ENCODE data around the gene ACADSB. TPM values are rescaled to one million over a fixed set of nuclear protein-coding genes. Genes with fewer than 3 reads are reported as not detected.

Gene ACADSB
- total RNA-seq, 2 donors from 2014 or later = 17.6 to 69.3 TPM

DNA sequence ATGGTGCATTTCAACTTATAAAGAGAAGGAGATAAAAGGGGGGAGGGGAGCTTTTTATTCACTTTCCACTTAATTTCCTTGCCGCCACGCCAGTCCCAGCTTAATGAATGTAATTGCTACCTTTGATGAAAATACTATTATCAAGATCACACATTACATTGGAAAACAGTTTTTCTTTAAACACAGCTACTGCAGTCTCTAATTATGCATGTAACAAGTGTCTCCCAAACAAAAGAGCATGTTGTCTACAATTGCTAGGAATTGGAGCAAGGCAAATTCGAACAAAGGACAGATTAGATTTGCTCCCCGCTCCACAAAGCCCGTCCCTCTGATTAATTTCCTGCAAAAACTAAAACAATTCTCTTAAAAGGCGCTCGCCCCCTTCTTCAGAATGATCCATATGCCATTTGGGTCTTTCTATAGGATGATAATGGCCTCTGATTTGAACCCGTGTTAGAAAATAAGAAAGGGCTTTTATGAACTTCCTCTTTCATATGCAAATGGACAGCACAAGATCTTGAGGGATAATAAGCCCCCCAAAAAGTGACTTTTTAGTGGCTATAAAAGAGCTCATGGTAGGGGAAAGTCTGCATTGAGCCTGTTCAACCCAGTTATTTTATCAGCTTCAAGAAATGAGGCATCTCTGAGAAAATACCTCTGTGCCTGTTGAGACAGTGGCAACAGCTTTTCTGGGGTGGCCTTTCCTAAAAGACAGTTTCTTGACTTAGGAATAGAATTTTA, 60.6 kb downstream of the ACADSB start:
- H3K9me3 ChIP-seq = no peaks in the 10 kb centered on the region
- no peaks in the 10 kb centered on the region for H3K4me1 ChIP-seq
- intact Hi-C loops (cut with DNase I) = no loop called here
- no peaks in the 10 kb centered on the region for H3K36me3 ChIP-seq
- TF ChIP-seq, protein P1, sequence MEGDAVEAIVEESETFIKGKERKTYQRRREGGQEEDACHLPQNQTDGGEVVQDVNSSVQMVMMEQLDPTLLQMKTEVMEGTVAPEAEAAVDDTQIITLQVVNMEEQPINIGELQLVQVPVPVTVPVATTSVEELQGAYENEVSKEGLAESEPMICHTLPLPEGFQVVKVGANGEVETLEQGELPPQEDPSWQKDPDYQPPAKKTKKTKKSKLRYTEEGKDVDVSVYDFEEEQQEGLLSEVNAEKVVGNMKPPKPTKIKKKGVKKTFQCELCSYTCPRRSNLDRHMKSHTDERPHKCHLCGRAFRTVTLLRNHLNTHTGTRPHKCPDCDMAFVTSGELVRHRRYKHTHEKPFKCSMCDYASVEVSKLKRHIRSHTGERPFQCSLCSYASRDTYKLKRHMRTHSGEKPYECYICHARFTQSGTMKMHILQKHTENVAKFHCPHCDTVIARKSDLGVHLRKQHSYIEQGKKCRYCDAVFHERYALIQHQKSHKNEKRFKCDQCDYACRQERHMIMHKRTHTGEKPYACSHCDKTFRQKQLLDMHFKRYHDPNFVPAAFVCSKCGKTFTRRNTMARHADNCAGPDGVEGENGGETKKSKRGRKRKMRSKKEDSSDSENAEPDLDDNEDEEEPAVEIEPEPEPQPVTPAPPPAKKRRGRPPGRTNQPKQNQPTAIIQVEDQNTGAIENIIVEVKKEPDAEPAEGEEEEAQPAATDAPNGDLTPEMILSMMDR (IDR thresholded peaks at IDR 0.05) = no peak
- no peak overlapping the region for H3K27ac ChIP-seq
- no peak overlapping the region for H3K4me3 ChIP-seq
- no peak for DNase-seq
- H3K27me3 ChIP-seq = no peaks in the 10 kb centered on the region
- no peak overlapping the region for H3K9ac ChIP-seq (ENCODE audit: low read depth in 2 of 2, low read length in 2 of 2)

DNA sequence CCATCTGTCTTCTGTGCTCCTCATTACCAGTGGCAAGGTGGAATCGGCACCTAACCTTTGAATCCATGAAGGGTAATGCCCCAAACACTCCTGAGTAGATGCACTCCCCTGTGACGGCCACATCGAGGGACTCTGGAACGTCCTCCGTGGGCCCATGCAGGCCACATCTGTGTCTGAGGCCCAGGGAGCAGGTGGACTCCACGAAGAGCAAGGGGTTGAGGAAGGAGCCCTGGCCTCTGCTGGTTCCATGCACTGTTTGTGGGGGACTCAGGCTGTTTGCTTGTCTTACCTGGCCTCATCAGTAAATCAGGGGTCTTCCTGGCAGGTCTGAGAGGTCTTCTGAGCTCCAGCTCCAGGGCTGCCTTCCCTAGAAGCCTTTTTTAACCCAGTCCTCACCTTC, 64.4 kb downstream of the ACADSB start:
- Histone ChIP-seq H3K4me3 (no peak overlapping the region), H3K27ac (no peak overlapping the region), H3K9me3 (no peaks in the 10 kb centered on the region), H3K36me3 (no peaks in the 10 kb centered on the region), H3K4me1 (no peaks in the 10 kb centered on the region), H3K9ac (ENCODE audit: low read depth in 2 of 2, low read length in 2 of 2) (no peak overlapping the region), H3K27me3 (no peaks in the 10 kb centered on the region)
- intact Hi-C loops (cut with DNase I) = no loop called here
- TF ChIP-seq, protein P1 (IDR thresholded peaks at IDR 0.05) = no peak
- no peak for DNase-seq

DNA sequence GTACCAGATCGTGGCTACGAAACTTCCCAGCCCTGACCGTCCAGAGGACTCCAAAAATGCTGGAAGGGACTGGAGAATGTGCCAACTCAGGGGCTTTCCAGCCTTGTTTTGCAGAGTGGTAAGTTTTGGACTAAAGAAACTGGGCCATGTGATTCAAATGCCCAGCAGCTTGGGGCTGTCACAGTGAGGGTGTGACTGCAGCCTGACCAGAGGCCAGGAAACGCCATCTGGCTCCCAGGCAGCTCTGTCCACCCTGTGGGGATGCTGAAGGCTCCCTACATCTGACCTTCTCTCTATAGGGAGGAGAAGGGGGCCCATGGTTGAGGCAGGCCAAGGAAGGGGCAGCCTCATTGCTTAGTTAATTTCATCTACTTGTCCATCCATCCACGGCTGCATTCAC, 65.4 kb downstream of the ACADSB start:
- H3K4me3 ChIP-seq = no peak overlapping the region
- no peaks in the 10 kb centered on the region for H3K27me3 ChIP-seq
- TF ChIP-seq, protein P1 (IDR thresholded peaks at IDR 0.05) = no peak
- no peaks in the 10 kb centered on the region for H3K9me3 ChIP-seq
- no peak overlapping the region for H3K27ac ChIP-seq
- no peaks in the 10 kb centered on the region for H3K4me1 ChIP-seq
- H3K36me3 ChIP-seq = no peaks in the 10 kb centered on the region
- DNase-seq = no peak
- H3K9ac ChIP-seq (ENCODE audit: low read depth in 2 of 2, low read length in 2 of 2) = no peak overlapping the region
- intact Hi-C loops (cut with DNase I) = no loop called here

DNA sequence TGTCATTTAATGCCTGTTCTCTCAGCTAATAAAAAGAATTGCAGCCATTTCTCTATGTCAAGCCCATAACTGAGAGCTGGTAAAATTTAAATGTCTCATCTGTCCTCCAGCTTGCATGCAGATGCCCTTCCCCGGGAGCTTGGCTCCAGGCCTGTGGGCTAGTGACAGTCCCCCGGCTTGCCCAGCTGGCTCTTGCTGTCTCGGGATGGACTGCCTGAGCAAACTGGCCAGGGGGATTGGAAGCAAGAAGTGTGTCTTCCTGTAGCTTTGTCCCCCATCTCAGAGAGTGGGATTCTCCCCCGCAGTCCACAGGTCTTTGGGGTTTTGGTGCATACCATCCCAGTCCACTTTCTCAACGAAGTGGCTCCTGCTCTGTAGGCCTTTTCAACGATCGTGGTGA, 73.1 kb downstream of the ACADSB start:
- H3K4me1 ChIP-seq = no peaks in the 10 kb centered on the region
- H3K9ac ChIP-seq (ENCODE audit: low read depth in 2 of 2, low read length in 2 of 2) = no peak overlapping the region
- no peaks in the 10 kb centered on the region for H3K9me3 ChIP-seq
- no peak overlapping the region for H3K4me3 ChIP-seq
- no peak for DNase-seq
- intact Hi-C loops (cut with DNase I) = no loop called here
- H3K36me3 ChIP-seq = no peaks in the 10 kb centered on the region
- H3K27ac ChIP-seq = no peak overlapping the region
- TF ChIP-seq, protein P1 (IDR thresholded peaks at IDR 0.05) = no peak
- H3K27me3 ChIP-seq = no peaks in the 10 kb centered on the region

DNA sequence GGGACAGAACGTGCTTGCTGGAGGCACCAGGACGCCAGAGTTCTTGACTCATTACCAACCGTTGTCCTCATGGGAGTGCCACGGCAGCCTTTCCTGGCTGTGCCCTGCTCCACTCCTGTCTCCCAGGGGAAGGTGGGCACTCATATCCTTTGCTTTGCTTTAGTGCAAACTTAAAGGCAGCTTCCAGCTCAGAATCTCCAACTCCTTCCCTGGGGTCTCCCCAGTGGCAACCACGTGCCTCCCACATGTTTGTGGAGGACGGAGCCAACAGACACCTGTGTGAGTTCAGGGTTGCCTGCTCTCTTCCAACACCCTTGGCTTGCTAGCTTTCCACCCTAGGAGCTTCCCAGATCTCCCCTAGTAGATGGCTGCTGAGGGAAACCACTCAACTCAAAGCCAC, 75.0 kb downstream of the ACADSB start:
- no peaks in the 10 kb centered on the region for H3K4me1 ChIP-seq
- intact Hi-C loops (cut with DNase I) = no loop called here

More for the DNA sequence above, 75.0 kb downstream of the ACADSB start:
- H3K36me3 ChIP-seq = no peaks in the 10 kb centered on the region
- no peaks in the 10 kb centered on the region for H3K9me3 ChIP-seq
- DNase-seq = no peak
- no peak overlapping the region for H3K9ac ChIP-seq (ENCODE audit: low read depth in 2 of 2, low read length in 2 of 2)
- TF ChIP-seq, protein P1 (IDR thresholded peaks at IDR 0.05) = no peak
- H3K27ac ChIP-seq = no peak overlapping the region
- H3K27me3 ChIP-seq = no peaks in the 10 kb centered on the region
- H3K4me3 ChIP-seq = no peak overlapping the region

All from colonic mucosa (tissue), 4 donors.